ENCODE measurements around the gene IP6K3. TPM values are rescaled to one million over a fixed set of nuclear protein-coding genes. Genes with fewer than 3 reads are reported as not detected.

The IP6K3 gene
- total RNA-seq, 1 donor from 2014 or later: 2.9 TPM

GRCh38 chr6:33791620-33792019 lies 44.9 kb upstream of the IP6K3 start:
- Histone ChIP-seq H3K4me3 (no peak overlapping the region), H4K20me1 (ENCODE audit: low read depth) (peaks cover 15% of the 10 kb centered on the region), H3K4me2 (no peak overlapping the region), H3K27me3 (no peaks in the 10 kb centered on the region), H3K9ac (no peak overlapping the region), H3K36me3 (no peaks in the 10 kb centered on the region), H3K27ac (no peak overlapping the region), H3K4me1 (peaks cover 54% of the 10 kb centered on the region), H3K79me2 (ENCODE audit: low read depth) (peaks cover 23% of the 10 kb centered on the region), H3K9me3 (ENCODE audit: low read depth) (no peaks in the 10 kb centered on the region), H2AFZ (replicated peaks) (no peak overlapping the region), H3F3A (ENCODE audit: low read depth) (peaks cover 29% of the 10 kb centered on the region)
- Mint-ChIP-seq H3K27ac (no peak overlapping the region), H3K4me3 (no peak overlapping the region), H3K36me3 (peaks cover 2% of the 10 kb centered on the region), H3K4me1 (peaks cover 59% of the 10 kb centered on the region), H3K9me3 (no peaks in the 10 kb centered on the region), H3K27me3 (ENCODE audit: insufficient read depth, low read depth) (peaks cover 7% of the 10 kb centered on the region)
- no peak for TF ChIP-seq EZH2phosphoT487 (IDR thresholded peaks at IDR 0.05)
- TF ChIP-seq EZH2 (IDR thresholded peaks at IDR 0.05): no peak
- TF ChIP-seq CTCF (IDR thresholded peaks at IDR 0.05): no peak
- DNase-seq (ENCODE audit: low spot score): no peak

GRCh38 chr6:33790910-33791309 lies 44.2 kb upstream of the IP6K3 start:
- peak overlapping the region; percentile 87 for H3K27ac Mint-ChIP-seq
- H2AFZ ChIP-seq (replicated peaks): no peak overlapping the region
- H3F3A ChIP-seq (ENCODE audit: low read depth): peaks cover 29% of the 10 kb centered on the region
- peaks cover 7% of the 10 kb centered on the region for H3K27me3 Mint-ChIP-seq (ENCODE audit: insufficient read depth, low read depth)
- H3K4me1 ChIP-seq: peaks cover 51% of the 10 kb centered on the region
- peaks cover 2% of the 10 kb centered on the region for H3K36me3 Mint-ChIP-seq
- no peaks in the 10 kb centered on the region for H3K36me3 ChIP-seq
- H3K4me1 Mint-ChIP-seq: peaks cover 64% of the 10 kb centered on the region
- H4K20me1 ChIP-seq (ENCODE audit: low read depth): peaks cover 22% of the 10 kb centered on the region
- no peak overlapping the region for H3K4me2 ChIP-seq
- no peaks in the 10 kb centered on the region for H3K9me3 Mint-ChIP-seq
- TF ChIP-seq CTCF (IDR thresholded peaks at IDR 0.05) (no peak), EZH2phosphoT487 (IDR thresholded peaks at IDR 0.05) (no peak), EZH2 (IDR thresholded peaks at IDR 0.05) (no peak)
- no peak overlapping the region for H3K4me3 ChIP-seq
- no peaks in the 10 kb centered on the region for H3K9me3 ChIP-seq (ENCODE audit: low read depth)
- no peak overlapping the region for H3K9ac ChIP-seq
- peak overlapping the region; percentile 72 for H3K4me3 Mint-ChIP-seq
- peaks cover 31% of the 10 kb centered on the region for H3K79me2 ChIP-seq (ENCODE audit: low read depth)
- no peaks in the 10 kb centered on the region for H3K27me3 ChIP-seq
- DNase-seq (ENCODE audit: low spot score): no peak
- no peak overlapping the region for H3K27ac ChIP-seq

- Histone ChIP-seq H3K27me3 (no peaks in the 10 kb centered on the region), H3K9me3 (ENCODE audit: low read depth) (no peaks in the 10 kb centered on the region), H3K4me3 (no peak overlapping the region), H3K4me2 (no peak overlapping the region), H4K20me1 (ENCODE audit: low read depth) (peaks cover 28% of the 10 kb centered on the region), H3K9ac (no peak overlapping the region), H2AFZ (replicated peaks) (no peak overlapping the region), H3K27ac (no peak overlapping the region), H3F3A (ENCODE audit: low read depth) (peaks cover 29% of the 10 kb centered on the region), H3K79me2 (ENCODE audit: low read depth) (peaks cover 36% of the 10 kb centered on the region), H3K4me1 (peaks cover 48% of the 10 kb centered on the region), H3K36me3 (no peaks in the 10 kb centered on the region)
- H3K4me1 Mint-ChIP-seq: peaks cover 68% of the 10 kb centered on the region
- TF ChIP-seq EZH2 (IDR thresholded peaks at IDR 0.05): no peak
- TF ChIP-seq EZH2phosphoT487 (IDR thresholded peaks at IDR 0.05): no peak
- TF ChIP-seq CTCF (IDR thresholded peaks at IDR 0.05): no peak
- no peak for DNase-seq (ENCODE audit: low spot score)
- H3K4me3 Mint-ChIP-seq: peak overlapping the region; percentile 58
- peaks cover 2% of the 10 kb centered on the region for H3K36me3 Mint-ChIP-seq
- H3K27me3 Mint-ChIP-seq (ENCODE audit: insufficient read depth, low read depth): peaks cover 7% of the 10 kb centered on the region
- peak overlapping the region; percentile 47 for H3K27ac Mint-ChIP-seq
- no peaks in the 10 kb centered on the region for H3K9me3 Mint-ChIP-seq
Measured at GRCh38 chr6:33790379-33790778, 43.7 kb upstream of the IP6K3 start.

All from neural progenitor cell (in vitro differentiated cells).